RWPE2 (cell line): ENCODE results near the gene CCDC185.

ENCODE experiments used
- ATAC-seq: fragments of 200-7000 bp; cut with Tn5 transposase; 3 replicates; pipeline ENCODE4 v1.9.1; 2021; ENCODE audit warnings: low read depth
- DNase-seq: peaks from one replicate; pipeline ENCODE4 v3.0.0-alpha.2; 2020; ENCODE audit warnings: low spot score
- H3K27ac ChIP-seq: fragments of 450-650 bp; 2 replicates; pipeline ENCODE4 v1.5.1; 2017; ENCODE audit warnings: mild to moderate bottlenecking; ENCODE audit not compliant: poor library complexity, severe bottlenecking
- H3K27me3 ChIP-seq: fragments of 250-450 bp; sonication (Bioruptor Pico); 2 replicates; pipeline ENCODE4 v1.5.1; 2021; ENCODE audit warnings: mild to moderate bottlenecking, moderate library complexity; ENCODE audit not compliant: insufficient read depth, poor library complexity, severe bottlenecking
- H3K36me3 ChIP-seq: fragments of 250-450 bp; sonication (Bioruptor Pico); 2 replicates; pipeline ENCODE4 v1.5.1; 2020; ENCODE audit warnings: low read depth, mild to moderate bottlenecking, moderate library complexity
- H3K4me1 ChIP-seq: fragments of 250-450 bp; sonication (Bioruptor Pico); 2 replicates; pipeline ENCODE4 v1.5.1; 2021; ENCODE audit warnings: mild to moderate bottlenecking, moderate library complexity; ENCODE audit not compliant: insufficient read depth, poor library complexity, severe bottlenecking
- H3K4me3 ChIP-seq: fragments of 250-450 bp; sonication (Bioruptor Pico); 2 replicates; pipeline ENCODE4 v1.5.1; 2021; ENCODE audit warnings: mild to moderate bottlenecking, moderate library complexity; ENCODE audit not compliant: severe bottlenecking
- H3K9me3 ChIP-seq: fragments of 250-450 bp; sonication (Bioruptor Pico); 2 replicates; pipeline ENCODE4 v1.5.1; 2021; ENCODE audit warnings: mild to moderate bottlenecking, moderate library complexity; ENCODE audit not compliant: severe bottlenecking
- CTCF ChIP-seq: fragments of 450-650 bp; IDR thresholded peaks from one replicate; pipeline ENCODE4 v1.5.1; 2017; ENCODE audit warnings: mild to moderate bottlenecking, moderate library complexity; ENCODE audit not compliant: poor library complexity, severe bottlenecking

CCDC185 gene

DNA sequence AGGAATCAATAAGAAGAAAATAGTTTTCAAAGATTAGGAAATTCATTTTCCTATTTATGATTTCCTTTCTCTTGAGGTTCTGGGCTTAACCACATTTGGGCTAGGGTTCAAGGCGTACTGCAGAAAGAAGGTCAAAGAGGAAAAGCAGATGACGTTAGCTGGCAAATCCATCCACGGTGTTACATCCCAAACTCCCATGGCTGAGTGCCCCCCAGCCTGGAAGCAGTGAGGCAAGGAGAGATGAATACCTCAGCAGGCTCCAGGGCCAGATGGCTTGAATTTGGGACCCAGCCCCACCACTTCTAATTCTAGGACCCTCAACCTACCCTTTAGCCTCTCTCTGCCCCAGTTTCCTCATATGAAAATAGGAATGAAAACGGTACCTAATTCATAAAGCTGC lies 46.9 kb upstream of the CCDC185 start:
- Histone ChIP-seq H3K36me3 (no peaks in the 10 kb centered on the region), H3K27me3 (no peaks in the 10 kb centered on the region), H3K27ac (no peak overlapping the region), H3K4me1 (no peaks in the 10 kb centered on the region), H3K9me3 (no peaks in the 10 kb centered on the region), H3K4me3 (no peak overlapping the region)
- TF ChIP-seq CTCF = no peak
- ATAC-seq (no peak), DNase-seq (no peak)

DNA sequence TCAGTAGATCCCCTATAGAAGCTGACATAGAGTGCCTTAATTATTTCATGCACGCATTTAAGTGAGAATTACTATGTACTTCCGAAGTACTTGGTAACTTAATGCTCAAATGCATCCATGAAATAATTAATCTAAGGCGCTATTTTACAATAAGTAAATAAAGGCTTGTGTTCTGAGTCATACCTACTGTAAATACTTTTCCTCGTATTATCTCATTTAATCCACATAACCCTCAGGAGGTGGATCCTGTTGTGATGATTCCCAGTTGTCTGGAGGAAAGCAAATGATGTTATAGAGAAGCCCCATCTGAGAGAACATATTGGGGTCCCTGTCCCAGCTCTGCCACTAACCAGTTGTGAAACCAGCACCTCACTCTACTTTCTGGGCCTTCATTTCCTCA lies 45.6 kb upstream of the CCDC185 start:
- Histone ChIP-seq H3K4me1 (no peaks in the 10 kb centered on the region), H3K27ac (no peak overlapping the region), H3K36me3 (no peaks in the 10 kb centered on the region), H3K9me3 (no peaks in the 10 kb centered on the region), H3K4me3 (no peak overlapping the region), H3K27me3 (no peaks in the 10 kb centered on the region)
- no peak for TF ChIP-seq CTCF
- DNase-seq = no peak
- ATAC-seq = no peak

DNA sequence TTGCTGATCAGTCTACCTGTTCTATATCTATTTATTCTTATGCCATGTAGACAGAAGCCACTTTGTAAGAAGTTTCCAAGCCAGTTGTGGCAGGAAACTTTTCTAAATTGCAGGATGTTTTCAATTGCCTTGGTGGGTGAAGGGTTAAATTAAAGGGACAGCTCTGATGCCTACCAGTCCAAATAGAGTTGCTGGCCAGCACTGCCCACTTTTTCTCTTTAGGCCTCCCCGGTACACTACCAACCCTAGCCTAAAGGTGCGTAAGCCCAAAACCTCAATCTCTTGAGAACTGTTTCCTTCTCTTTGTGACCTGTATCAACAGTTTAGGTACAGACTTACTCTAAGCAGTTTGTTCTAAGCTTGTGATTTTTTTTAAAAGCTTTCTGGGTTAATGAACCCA lies 44.8 kb upstream of the CCDC185 start:
- no peak for TF ChIP-seq CTCF

DNA sequence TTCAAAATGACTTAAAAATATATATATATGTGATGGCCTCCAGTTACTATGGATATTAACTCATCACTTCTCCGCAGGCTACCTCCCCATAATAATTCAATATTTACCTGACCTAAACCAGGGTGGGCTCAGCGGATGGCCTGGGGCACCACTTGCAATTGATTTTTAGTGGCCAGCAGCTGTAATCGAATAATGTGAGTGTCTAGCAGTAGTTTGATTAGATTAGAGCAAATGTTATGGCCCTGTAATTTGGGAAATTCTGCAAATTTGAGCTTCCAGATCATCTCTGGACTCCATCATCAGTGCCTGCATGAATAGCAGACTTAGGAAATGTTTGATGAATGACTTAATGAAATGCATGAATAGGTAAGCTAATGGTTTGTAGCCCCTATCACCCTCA lies 44.0 kb upstream of the CCDC185 start:
- TF ChIP-seq CTCF = no peak
- H3K36me3 ChIP-seq = no peaks in the 10 kb centered on the region
- H3K4me3 ChIP-seq = no peak overlapping the region
- H3K9me3 ChIP-seq = no peaks in the 10 kb centered on the region
- no peaks in the 10 kb centered on the region for H3K27me3 ChIP-seq
- no peaks in the 10 kb centered on the region for H3K4me1 ChIP-seq
- no peak for ATAC-seq
- H3K27ac ChIP-seq = no peak overlapping the region
- no peak for DNase-seq

More for the DNA sequence above, 44.8 kb upstream of the CCDC185 start:
- ATAC-seq = no peak
- Histone ChIP-seq H3K36me3 (no peaks in the 10 kb centered on the region), H3K27ac (no peak overlapping the region), H3K27me3 (no peaks in the 10 kb centered on the region), H3K4me1 (no peaks in the 10 kb centered on the region), H3K9me3 (no peaks in the 10 kb centered on the region), H3K4me3 (no peak overlapping the region)
- no peak for DNase-seq

DNA sequence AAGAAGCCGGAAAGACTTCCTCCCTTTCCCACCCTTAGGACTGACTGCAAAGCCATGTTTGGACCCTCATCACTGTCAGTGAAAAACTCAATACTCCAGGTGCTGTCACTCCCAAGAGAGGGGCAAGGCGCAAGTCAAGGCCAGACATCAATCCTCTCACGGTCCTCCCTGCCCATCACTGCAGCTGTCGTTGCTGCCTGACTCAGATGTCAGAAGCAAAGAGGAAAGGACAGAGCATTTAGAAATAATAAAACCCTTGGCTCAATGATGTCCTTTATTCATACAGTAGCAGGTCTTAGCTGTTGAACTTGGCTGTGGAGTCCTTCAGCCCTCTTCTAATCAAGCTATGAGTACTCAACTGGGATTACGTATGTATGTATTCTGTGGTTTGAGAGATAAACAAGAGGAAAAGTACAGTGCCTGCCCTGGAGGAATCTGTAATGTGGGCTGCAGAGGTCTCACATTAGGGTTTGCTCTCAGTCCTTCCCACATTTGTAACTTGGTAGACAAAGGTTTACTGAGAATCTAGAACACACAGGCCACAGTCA lies 42.8 kb upstream of the CCDC185 start:
- no peak for ATAC-seq
- Histone ChIP-seq H3K27me3 (no peaks in the 10 kb centered on the region), H3K9me3 (no peaks in the 10 kb centered on the region), H3K4me1 (no peaks in the 10 kb centered on the region), H3K27ac (no peak overlapping the region), H3K4me3 (no peak overlapping the region), H3K36me3 (no peaks in the 10 kb centered on the region)
- no peak for DNase-seq
- no peak for TF ChIP-seq CTCF
